DND-41 (cell line): ENCODE measurements around the gene SPINK2.

Source experiments
- ATAC-seq: fragments of 200-7000 bp; cut with Tn5 transposase; 3 replicates; pipeline ENCODE4 v1.9.1; 2021; ENCODE audit warnings: low read depth; ENCODE audit not compliant: insufficient read depth
- DNase-seq: peaks from one replicate; pipeline ENCODE4 v3.0.0-alpha.2; 2020
- H2AFZ ChIP-seq: 2 replicates; pipeline ENCODE4 v1.6.0; 2012; ENCODE audit warnings: low read depth, low read length
- H3K27ac ChIP-seq: 2 replicates; pipeline ENCODE4 v1.5.1; 2012; ENCODE audit warnings: low read length, inconsistent platforms
- H3K27me3 ChIP-seq: fragments of 200-600 bp; sonication (generic); 2 replicates; pipeline ENCODE4 v1.6.0; 2012; ENCODE audit warnings: low read length, mild to moderate bottlenecking, inconsistent platforms; ENCODE audit not compliant: insufficient read depth, poor library complexity
- H3K36me3 ChIP-seq: 2 replicates; pipeline ENCODE4 v1.5.1; 2012; ENCODE audit warnings: low read length, inconsistent platforms; ENCODE audit not compliant: insufficient read depth
- H3K4me1 ChIP-seq: 2 replicates; pipeline ENCODE4 v1.5.1; 2012; ENCODE audit warnings: mild to moderate bottlenecking, low read length; ENCODE audit not compliant: insufficient read depth
- H3K4me2 ChIP-seq: 2 replicates; pipeline ENCODE4 v1.6.0; 2012; ENCODE audit warnings: mild to moderate bottlenecking, moderate library complexity, low read length, inconsistent platforms; ENCODE audit not compliant: insufficient read depth
- H3K4me3 ChIP-seq, 2 experiments: fragments of 200-600 bp in 1 of 2; shearing (Covaris generic) in 1 of 2; 2 replicates each; pipeline ENCODE4 v1.5.1; 2012 to 2016; ENCODE audit warnings: inconsistent platforms in 2 of 2, low read length in 2 of 2, mild to moderate bottlenecking in 2 of 2, low read depth in 1 of 2, moderate library complexity in 1 of 2
- H3K79me2 ChIP-seq: 2 replicates; pipeline ENCODE4 v1.6.0; 2012; ENCODE audit warnings: low read length, inconsistent platforms; ENCODE audit not compliant: insufficient read depth
- H3K9ac ChIP-seq: 2 replicates; pipeline ENCODE4 v1.6.0; 2012; ENCODE audit warnings: low read depth, mild to moderate bottlenecking, inconsistent platforms, low read length, moderate library complexity
- H3K9me3 ChIP-seq: 2 replicates; pipeline ENCODE4 v1.5.1; 2012; ENCODE audit warnings: low read length, moderate library complexity, mild to moderate bottlenecking, inconsistent platforms; ENCODE audit not compliant: insufficient read depth, severe bottlenecking
- H4K20me1 ChIP-seq: 2 replicates; pipeline ENCODE4 v1.6.0; 2012; ENCODE audit warnings: low read length; ENCODE audit not compliant: insufficient read depth
- EZH2 ChIP-seq: IDR thresholded peaks from 3 replicates; pipeline ENCODE4 v1.6.1; 2012; ENCODE audit warnings: borderline replicate concordance, low read depth, mild to moderate bottlenecking, moderate library complexity, low read length, inconsistent platforms; ENCODE audit not compliant: severe bottlenecking
- TF ChIP-seq, protein P1 (sequence below): IDR thresholded peaks from 2 replicates; pipeline ENCODE4 v1.5.1; 2012; ENCODE audit warnings: borderline replicate concordance, low read length, moderate library complexity, mild to moderate bottlenecking; ENCODE audit not compliant: poor library complexity, severe bottlenecking; ENCODE audit errors: extremely low read depth

Gene SPINK2

DNA sequence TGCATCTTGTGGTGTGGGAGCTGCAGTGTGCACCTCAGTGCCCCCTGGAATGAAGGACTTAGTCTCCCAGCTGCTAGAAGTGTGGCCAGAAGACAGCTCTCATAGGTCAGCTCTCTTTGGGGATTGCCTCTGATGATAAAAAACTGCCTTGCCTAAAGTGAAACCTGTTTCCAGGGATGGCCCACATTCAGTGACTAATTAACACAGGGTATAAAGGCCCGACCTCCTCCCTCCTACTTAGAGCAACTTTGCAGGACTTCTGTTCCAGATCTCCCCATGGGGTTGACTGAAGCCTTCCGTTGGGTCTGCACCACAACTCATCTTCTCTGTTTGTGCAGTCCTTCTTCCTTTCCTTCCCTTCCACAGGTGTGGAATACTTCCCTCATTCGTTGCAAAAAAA lies 53.2 kb downstream of the SPINK2 start:
- no peaks in the 10 kb centered on the region for H3K27me3 ChIP-seq
- no peak overlapping the region for H3K9ac ChIP-seq
- no peak overlapping the region for H3K27ac ChIP-seq
- no peaks in the 10 kb centered on the region for H4K20me1 ChIP-seq
- no peak for DNase-seq
- H3K4me2 ChIP-seq: no peak overlapping the region
- no peaks in the 10 kb centered on the region for H3K36me3 ChIP-seq
- H3K79me2 ChIP-seq: no peaks in the 10 kb centered on the region
- H3K4me3 ChIP-seq: no peak overlapping the region
- TF ChIP-seq, protein P1, sequence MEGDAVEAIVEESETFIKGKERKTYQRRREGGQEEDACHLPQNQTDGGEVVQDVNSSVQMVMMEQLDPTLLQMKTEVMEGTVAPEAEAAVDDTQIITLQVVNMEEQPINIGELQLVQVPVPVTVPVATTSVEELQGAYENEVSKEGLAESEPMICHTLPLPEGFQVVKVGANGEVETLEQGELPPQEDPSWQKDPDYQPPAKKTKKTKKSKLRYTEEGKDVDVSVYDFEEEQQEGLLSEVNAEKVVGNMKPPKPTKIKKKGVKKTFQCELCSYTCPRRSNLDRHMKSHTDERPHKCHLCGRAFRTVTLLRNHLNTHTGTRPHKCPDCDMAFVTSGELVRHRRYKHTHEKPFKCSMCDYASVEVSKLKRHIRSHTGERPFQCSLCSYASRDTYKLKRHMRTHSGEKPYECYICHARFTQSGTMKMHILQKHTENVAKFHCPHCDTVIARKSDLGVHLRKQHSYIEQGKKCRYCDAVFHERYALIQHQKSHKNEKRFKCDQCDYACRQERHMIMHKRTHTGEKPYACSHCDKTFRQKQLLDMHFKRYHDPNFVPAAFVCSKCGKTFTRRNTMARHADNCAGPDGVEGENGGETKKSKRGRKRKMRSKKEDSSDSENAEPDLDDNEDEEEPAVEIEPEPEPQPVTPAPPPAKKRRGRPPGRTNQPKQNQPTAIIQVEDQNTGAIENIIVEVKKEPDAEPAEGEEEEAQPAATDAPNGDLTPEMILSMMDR: no peak
- no peak for TF ChIP-seq EZH2
- ATAC-seq: peak; percentile 44; the same call in 1 of the 3 replicates
- H2AFZ ChIP-seq: no peak overlapping the region
- H3K4me1 ChIP-seq: no peaks in the 10 kb centered on the region
- H3K9me3 ChIP-seq: no peaks in the 10 kb centered on the region

DNA sequence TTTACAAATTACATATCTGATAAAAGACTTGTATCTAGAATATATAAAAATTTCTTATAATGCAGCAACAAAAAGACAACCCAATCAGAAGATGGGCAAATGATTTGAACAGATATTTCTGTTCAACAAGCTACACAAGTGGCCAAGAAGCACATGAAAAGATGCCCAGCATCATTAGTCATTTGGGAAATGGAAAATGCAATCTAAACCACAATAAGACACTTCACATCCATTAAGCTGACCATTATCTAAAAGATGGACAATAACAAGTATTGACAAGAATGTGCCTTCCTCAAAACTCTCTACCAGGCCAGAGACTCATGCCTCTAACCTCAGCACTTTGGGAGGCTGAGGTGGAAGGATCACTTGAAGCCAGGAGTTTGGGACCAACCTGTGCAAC lies 53.9 kb downstream of the SPINK2 start:
- DNase-seq: no peak
- TF ChIP-seq EZH2: no peak
- TF ChIP-seq, protein P1: no peak
- Histone ChIP-seq H4K20me1 (no peaks in the 10 kb centered on the region), H2AFZ (no peak overlapping the region), H3K4me1 (no peaks in the 10 kb centered on the region), H3K4me2 (no peak overlapping the region), H3K9me3 (no peaks in the 10 kb centered on the region), H3K9ac (no peak overlapping the region), H3K36me3 (no peaks in the 10 kb centered on the region), H3K79me2 (no peaks in the 10 kb centered on the region), H3K27me3 (no peaks in the 10 kb centered on the region), H3K4me3 (no peak overlapping the region), H3K27ac (no peak overlapping the region)
- no peak for ATAC-seq

DNA sequence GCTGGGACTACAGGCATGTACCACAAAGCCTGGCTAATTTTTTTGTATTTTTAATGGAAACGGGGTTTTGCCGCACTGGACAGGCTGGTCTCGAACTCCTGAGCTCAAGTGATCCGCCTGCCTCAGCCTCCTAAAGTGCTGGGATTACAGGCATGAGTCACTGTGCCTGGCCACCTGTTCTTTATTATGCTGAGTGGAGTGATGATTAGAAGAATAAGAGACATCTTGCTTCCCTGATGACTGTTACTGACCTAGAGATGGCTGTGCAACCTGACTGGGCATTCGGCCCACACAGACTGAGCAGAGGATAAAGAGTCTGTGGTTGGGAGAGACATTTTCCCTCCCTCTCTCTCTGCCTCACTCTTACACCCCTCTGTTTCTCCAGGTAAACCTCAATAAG lies 56.7 kb downstream of the SPINK2 start:
- H3K36me3 ChIP-seq: no peaks in the 10 kb centered on the region
- H3K9ac ChIP-seq: no peak overlapping the region
- DNase-seq: no peak
- no peak overlapping the region for H3K4me2 ChIP-seq
- no peaks in the 10 kb centered on the region for H3K9me3 ChIP-seq
- no peaks in the 10 kb centered on the region for H3K4me1 ChIP-seq
- H3K4me3 ChIP-seq: no peak overlapping the region
- H2AFZ ChIP-seq: no peak overlapping the region
- no peaks in the 10 kb centered on the region for H4K20me1 ChIP-seq
- H3K27ac ChIP-seq: no peak overlapping the region
- no peaks in the 10 kb centered on the region for H3K79me2 ChIP-seq
- TF ChIP-seq, protein P1: no peak
- TF ChIP-seq EZH2: no peak
- H3K27me3 ChIP-seq: no peaks in the 10 kb centered on the region
- ATAC-seq: no peak

DNA sequence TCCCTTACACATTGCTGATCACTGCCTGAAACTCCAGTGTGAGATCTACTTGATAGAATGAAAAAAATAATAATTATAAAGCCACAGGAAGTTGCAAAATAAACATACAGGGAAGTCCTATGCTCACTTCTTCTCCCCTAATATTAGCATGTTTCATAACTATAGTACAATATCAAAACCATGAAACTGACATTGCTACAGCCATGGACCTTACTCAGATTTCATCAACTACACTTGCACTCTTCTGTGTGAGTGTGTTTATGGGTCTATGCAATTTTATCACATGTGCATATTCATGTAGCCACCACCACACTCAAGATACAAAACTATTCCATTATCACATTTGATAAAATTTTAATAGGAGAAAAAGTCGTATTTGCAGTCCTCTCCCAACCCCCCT lies 57.3 kb downstream of the SPINK2 start:
- ATAC-seq (no peak), DNase-seq (no peak)
- TF ChIP-seq EZH2: no peak
- TF ChIP-seq, protein P1: no peak
- H3K4me1 ChIP-seq: 0 out of 2 replicates have a peak, but pooled peaks cover 1% of the 10 kb centered on the region
- no peaks in the 10 kb centered on the region for H3K36me3 ChIP-seq
- H3K4me3 ChIP-seq: no peak overlapping the region
- no peaks in the 10 kb centered on the region for H3K27me3 ChIP-seq
- no peak overlapping the region for H3K4me2 ChIP-seq
- H3K79me2 ChIP-seq: no peaks in the 10 kb centered on the region
- H4K20me1 ChIP-seq: no peaks in the 10 kb centered on the region
- no peak overlapping the region for H3K27ac ChIP-seq
- no peaks in the 10 kb centered on the region for H3K9me3 ChIP-seq
- H3K9ac ChIP-seq: no peak overlapping the region
- H2AFZ ChIP-seq: no peak overlapping the region
